Fibroblast of lung (primary cell): ENCODE results near the gene HNRNPA3. TPM values are rescaled to one million over a fixed set of nuclear protein-coding genes. Genes with fewer than 3 reads are reported as not detected.

Experiments
- DNase-seq, 2 donors: peaks; one replicate each; pipeline versions ENCODE4 v3.0.0 to v3.0.0-alpha.2; 2010; ENCODE audit warnings: low read depth in 2 of 2
- H2AFZ ChIP-seq: 2 replicates; pipeline ENCODE4 v1.5.1; 2012; ENCODE audit warnings: low read length, control low read depth, inconsistent platforms
- H3K27ac ChIP-seq: 2 replicates; pipeline ENCODE4 v1.5.1; 2011; ENCODE audit warnings: low read length, control low read depth; ENCODE audit not compliant: insufficient read depth
- H3K27me3 ChIP-seq: 2 replicates; pipeline ENCODE4 v1.5.1; 2011; ENCODE audit warnings: mild to moderate bottlenecking, low read length; ENCODE audit not compliant: control insufficient read depth, insufficient read depth
- H3K36me3 ChIP-seq: 2 replicates; pipeline ENCODE4 v1.5.1; 2011; ENCODE audit warnings: low read length; ENCODE audit not compliant: control insufficient read depth, insufficient read depth
- H3K4me1 ChIP-seq: 2 replicates; pipeline ENCODE4 v1.5.1; 2011; ENCODE audit warnings: low read length; ENCODE audit not compliant: control insufficient read depth, insufficient read depth; ENCODE audit errors: extremely low read depth
- H3K4me2 ChIP-seq: 2 replicates; pipeline ENCODE4 v1.5.1; 2011; ENCODE audit warnings: low read length, control low read depth; ENCODE audit not compliant: insufficient read depth; ENCODE audit errors: extremely low read depth
- H3K4me3 ChIP-seq, 4 experiments: fragments of 200-600 bp in 1 of 4; sonication (generic) in 1 of 4; replicated peaks in 1 of 4; 2 replicates each; pipeline ENCODE4 v1.5.1; 2011 to 2016; ENCODE audit warnings: low read length in 4 of 4, low read depth in 3 of 4, mild to moderate bottlenecking in 3 of 4, control low read depth in 2 of 4, inconsistent platforms in 1 of 4, mixed read lengths in 1 of 4; ENCODE audit not compliant: insufficient read depth in 1 of 4; ENCODE audit errors: control extremely low read depth in 1 of 4
- H3K79me2 ChIP-seq: 2 replicates; pipeline ENCODE4 v1.5.1; 2012; ENCODE audit warnings: mild to moderate bottlenecking, low read length, inconsistent platforms; ENCODE audit not compliant: control insufficient read depth, insufficient read depth
- H3K9ac ChIP-seq: 2 replicates; pipeline ENCODE4 v1.5.1; 2011; ENCODE audit warnings: mild to moderate bottlenecking, low read length, control low read depth; ENCODE audit not compliant: insufficient read depth
- H3K9me3 ChIP-seq: 2 replicates; pipeline ENCODE4 v1.5.1; 2012; ENCODE audit warnings: low read depth, low read length; ENCODE audit not compliant: control insufficient read depth, insufficient read depth
- H4K20me1 ChIP-seq: 2 replicates; pipeline ENCODE4 v1.5.1; 2011; ENCODE audit warnings: low read length; ENCODE audit not compliant: control insufficient read depth, insufficient read depth; ENCODE audit errors: extremely low read depth
- EZH2 ChIP-seq: IDR thresholded peaks from 2 replicates; pipeline ENCODE4 v1.5.1; 2012; ENCODE audit warnings: low read length, control low read depth, mild to moderate bottlenecking; ENCODE audit errors: missing control alignments
- polyA plus RNA-seq, 2 donors: library from polyadenylated mRNA; depleted of rRNA in 1 of 2; stranded (reverse) in 1 of 2; unstranded in 1 of 2; fragments of >200 nt; gene quantifications; 2 replicates each; pipeline ENCODE4 v1.2.1, GENCODE V29; 2011 to 2012; ENCODE audit warnings: missing spikeins in 1 of 2
- total RNA-seq: library from RNA; depleted of rRNA; stranded (reverse); fragments of >200 nt; gene quantifications from 2 replicates; pipeline ENCODE4 v1.2.1, GENCODE V29; 2014
- TF ChIP-seq, protein P1 (sequence below), 2 donors: IDR thresholded peaks in 1 of 2; conservative IDR thresholded peaks in 1 of 2; 1 replicate in 1 of 2; 2 replicates in 1 of 2; pipeline ENCODE4 v1.5.1; 2011 to 2012; ENCODE audit warnings: low read length in 2 of 2, control low read depth in 1 of 2, inconsistent platforms in 1 of 2, low read depth in 1 of 2, mild to moderate bottlenecking in 1 of 2

Gene HNRNPA3
- total and polyA plus RNA-seq, 2 donors (not counting 1 experiment from before 2014, with no cell fraction given): 34.5 to 81.2 TPM

- DNase-seq: no peak
- TF ChIP-seq, protein P1, sequence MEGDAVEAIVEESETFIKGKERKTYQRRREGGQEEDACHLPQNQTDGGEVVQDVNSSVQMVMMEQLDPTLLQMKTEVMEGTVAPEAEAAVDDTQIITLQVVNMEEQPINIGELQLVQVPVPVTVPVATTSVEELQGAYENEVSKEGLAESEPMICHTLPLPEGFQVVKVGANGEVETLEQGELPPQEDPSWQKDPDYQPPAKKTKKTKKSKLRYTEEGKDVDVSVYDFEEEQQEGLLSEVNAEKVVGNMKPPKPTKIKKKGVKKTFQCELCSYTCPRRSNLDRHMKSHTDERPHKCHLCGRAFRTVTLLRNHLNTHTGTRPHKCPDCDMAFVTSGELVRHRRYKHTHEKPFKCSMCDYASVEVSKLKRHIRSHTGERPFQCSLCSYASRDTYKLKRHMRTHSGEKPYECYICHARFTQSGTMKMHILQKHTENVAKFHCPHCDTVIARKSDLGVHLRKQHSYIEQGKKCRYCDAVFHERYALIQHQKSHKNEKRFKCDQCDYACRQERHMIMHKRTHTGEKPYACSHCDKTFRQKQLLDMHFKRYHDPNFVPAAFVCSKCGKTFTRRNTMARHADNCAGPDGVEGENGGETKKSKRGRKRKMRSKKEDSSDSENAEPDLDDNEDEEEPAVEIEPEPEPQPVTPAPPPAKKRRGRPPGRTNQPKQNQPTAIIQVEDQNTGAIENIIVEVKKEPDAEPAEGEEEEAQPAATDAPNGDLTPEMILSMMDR (conservative IDR thresholded peaks at IDR 0.05 in 1 of 2, IDR thresholded peaks at IDR 0.05 in 1 of 2; ENCODE audit: low read depth in 1 of 2, low read length in 2 of 2): no peak
- no peak for TF ChIP-seq EZH2
- Histone ChIP-seq H3K79me2 (no peaks in the 10 kb centered on the region), H2AFZ (no peak overlapping the region), H3K27ac (no peak overlapping the region), H3K4me1 (peaks cover 7% of the 10 kb centered on the region), H3K4me3 (no peak overlapping the region), H3K9me3 (no peaks in the 10 kb centered on the region), H3K27me3 (no peaks in the 10 kb centered on the region), H3K36me3 (no peaks in the 10 kb centered on the region), H3K4me2 (no peak overlapping the region), H3K9ac (no peak overlapping the region), H4K20me1 (no peaks in the 10 kb centered on the region)
These were observed 59.5 kb downstream of the HNRNPA3 start for GRCh38 chr2:177271981-177272666.

GRCh38 chr2:177272765-177273164 lies 60.2 kb downstream of the HNRNPA3 start:
- Histone ChIP-seq H3K4me1 (peaks cover 7% of the 10 kb centered on the region), H3K9me3 (no peaks in the 10 kb centered on the region), H3K36me3 (no peaks in the 10 kb centered on the region), H3K27ac (no peak overlapping the region), H2AFZ (no peak overlapping the region), H4K20me1 (no peaks in the 10 kb centered on the region), H3K9ac (no peak overlapping the region), H3K4me2 (no peak overlapping the region), H3K4me3 (no peak overlapping the region), H3K79me2 (no peaks in the 10 kb centered on the region), H3K27me3 (no peaks in the 10 kb centered on the region)
- TF ChIP-seq, protein P1 (conservative IDR thresholded peaks at IDR 0.05 in 1 of 2, IDR thresholded peaks at IDR 0.05 in 1 of 2; ENCODE audit: low read depth in 1 of 2, low read length in 2 of 2): no peak
- no peak for TF ChIP-seq EZH2
- DNase-seq: no peak

GRCh38 chr2:177273408-177273807 lies 60.8 kb downstream of the HNRNPA3 start:
- H3K79me2 ChIP-seq: no peaks in the 10 kb centered on the region
- H3K9ac ChIP-seq: no peak overlapping the region
- no peak overlapping the region for H3K4me2 ChIP-seq
- H3K9me3 ChIP-seq: no peaks in the 10 kb centered on the region
- no peak overlapping the region for H3K27ac ChIP-seq
- H3K36me3 ChIP-seq: no peaks in the 10 kb centered on the region
- H4K20me1 ChIP-seq: no peaks in the 10 kb centered on the region
- H3K4me1 ChIP-seq: peaks cover 7% of the 10 kb centered on the region
- no peak for TF ChIP-seq EZH2
- TF ChIP-seq, protein P1 (conservative IDR thresholded peaks at IDR 0.05 in 1 of 2, IDR thresholded peaks at IDR 0.05 in 1 of 2; ENCODE audit: low read depth in 1 of 2, low read length in 2 of 2): no peak
- H2AFZ ChIP-seq: peak overlapping the region; percentile 16
- H3K4me3 ChIP-seq: peak overlapping the region in 1 of 4 experiments; percentile 3
- no peaks in the 10 kb centered on the region for H3K27me3 ChIP-seq
- peak; percentile 48 to 72 for DNase-seq

Other genes with a start within 250 kb of the HNRNPA3 start
- 97.1 and 142 TPM in 2 replicates for gene NFE2L2, start 51.9 kb downstream of the HNRNPA3 start, total RNA-seq
- gene NFE2L2, start 51.9 kb downstream of the HNRNPA3 start, polyA plus RNA-seq: 166 and 178 TPM in 2 replicates
- gene AGPS, start 180.0 kb downstream of the HNRNPA3 start, total RNA-seq: 18.0 and 22.1 TPM in 2 replicates
- 12.8 and 15.9 TPM in 2 replicates for gene AGPS, start 180.0 kb downstream of the HNRNPA3 start, polyA plus RNA-seq